ENCODE measurements around the gene TRIM40. TPM values are rescaled to one million over a fixed set of nuclear protein-coding genes. Genes with fewer than 3 reads are reported as not detected.
A peak's percentile ranks its signal among the peaks of the same experiment; 100 is the strongest.

TRIM40 gene
- total RNA-seq, 3 donors from 2014 or later (not counting 1 experiment from before 2014, with no cell fraction given): 0.26 to 0.30 TPM; not detected in 1

GRCh38 chr6:30167101-30167500 is 31.2 kb downstream of the TRIM40 start:
- Mint-ChIP-seq H3K4me1 (peaks cover 0 to 6% of the 10 kb centered on the region in 2 donors), H3K27ac (no peak overlapping the region), H3K36me3 (no peaks in the 10 kb centered on the region), H3K9me3 (no peaks in the 10 kb centered on the region), H3K27me3 (ENCODE audit: low read depth in 2 of 2) (peaks cover 39 to 59% of the 10 kb centered on the region in 2 donors), H3K4me3 (no peak overlapping the region)
- H3K27ac ChIP-seq (ENCODE audit: low read length): no peak overlapping the region
- H3K9me3 ChIP-seq (ENCODE audit: control insufficient read depth, insufficient read depth, low read length): no peaks in the 10 kb centered on the region
- TF ChIP-seq CTCF (IDR thresholded peaks at IDR 0.05): no peak
- ATAC-seq (no peak), DNase-seq (peak in 1 of 2 donors; percentile 47)
- H3K4me3 ChIP-seq (ENCODE audit: low read length): no peak overlapping the region
- peaks cover 15% of the 10 kb centered on the region for H3K27me3 ChIP-seq (ENCODE audit: control insufficient read depth, insufficient read depth, low read length)
- 32% methylated on average over 6 of the region's 6 CpGs for WGBS (ENCODE audit: insufficient coverage)
- H3K36me3 ChIP-seq (ENCODE audit: control insufficient read depth, insufficient read depth, low read length): no peaks in the 10 kb centered on the region
- H3K4me1 ChIP-seq (ENCODE audit: control insufficient read depth, insufficient read depth, low read length): peaks cover 7% of the 10 kb centered on the region
- intact Hi-C loops (cut with micrococcal nuclease): no loop called here

- H3K27me3 Mint-ChIP-seq (ENCODE audit: low read depth in 2 of 2): peaks cover 46 to 65% of the 10 kb centered on the region in 2 donors
- WGBS (ENCODE audit: insufficient coverage): no CpG with 5 or more reads among the region's 1 CpG
- intact Hi-C loops (cut with micrococcal nuclease): no loop called here
- H3K4me3 Mint-ChIP-seq: no peak overlapping the region
- no peak overlapping the region for H3K4me3 ChIP-seq (ENCODE audit: low read length)
- no peak for DNase-seq
- H3K36me3 Mint-ChIP-seq: no peaks in the 10 kb centered on the region
- no peak for ATAC-seq
- peaks cover 11% of the 10 kb centered on the region for H3K4me1 ChIP-seq (ENCODE audit: control insufficient read depth, insufficient read depth, low read length)
- TF ChIP-seq CTCF (IDR thresholded peaks at IDR 0.05): no peak
- no peaks in the 10 kb centered on the region for H3K9me3 Mint-ChIP-seq
- no peak overlapping the region for H3K27ac Mint-ChIP-seq
- H3K9me3 ChIP-seq (ENCODE audit: control insufficient read depth, insufficient read depth, low read length): no peaks in the 10 kb centered on the region
- no peaks in the 10 kb centered on the region for H3K36me3 ChIP-seq (ENCODE audit: control insufficient read depth, insufficient read depth, low read length)
- peaks cover 25% of the 10 kb centered on the region for H3K27me3 ChIP-seq (ENCODE audit: control insufficient read depth, insufficient read depth, low read length)
- no peak overlapping the region for H3K27ac ChIP-seq (ENCODE audit: low read length)
- peaks cover 0 to 6% of the 10 kb centered on the region in 2 donors for H3K4me1 Mint-ChIP-seq
Observed at GRCh38 chr6:30168741-30169140, 32.8 kb downstream of the TRIM40 start.

- WGBS (ENCODE audit: insufficient coverage): 40% methylated on average over 5 of the region's 7 CpGs
- Histone ChIP-seq H3K27ac (ENCODE audit: low read length) (no peak overlapping the region), H3K9me3 (ENCODE audit: control insufficient read depth, insufficient read depth, low read length) (no peaks in the 10 kb centered on the region), H3K27me3 (ENCODE audit: control insufficient read depth, insufficient read depth, low read length) (peaks cover 25% of the 10 kb centered on the region), H3K36me3 (ENCODE audit: control insufficient read depth, insufficient read depth, low read length) (no peaks in the 10 kb centered on the region), H3K4me3 (ENCODE audit: low read length) (no peak overlapping the region), H3K4me1 (ENCODE audit: control insufficient read depth, insufficient read depth, low read length) (peaks cover 11% of the 10 kb centered on the region)
- Mint-ChIP-seq H3K36me3 (no peaks in the 10 kb centered on the region), H3K27me3 (ENCODE audit: low read depth in 2 of 2) (peaks cover 43 to 68% of the 10 kb centered on the region in 2 donors), H3K4me3 (no peak overlapping the region), H3K9me3 (no peaks in the 10 kb centered on the region), H3K27ac (no peak overlapping the region), H3K4me1 (peaks cover 0 to 6% of the 10 kb centered on the region in 2 donors)
- DNase-seq: peak in 1 of 2 donors; percentile 71
- intact Hi-C loops (cut with micrococcal nuclease): loop anchor here (1.0 kb wide), 1 partner anchor 67 kb away; no protein-coding TSS in a partner anchor
- ATAC-seq: peak; percentile 72 to 83 (median 78)
- TF ChIP-seq CTCF (IDR thresholded peaks at IDR 0.05): peak; percentile 74
Observed at GRCh38 chr6:30169658-30170614, 34.0 kb downstream of the TRIM40 start.

Data from natural killer cell (primary cell).